H1 (cell line): ENCODE results near the gene MYOCD. TPM values are rescaled to one million over a fixed set of nuclear protein-coding genes. Genes with fewer than 3 reads are reported as not detected.

ENCODE experiments used
- CTCF ChIA-PET: fragments of 300-600 bp; sonication (Branson Sonifier 250); formaldehyde crosslinking; loops from one replicate; lab custom pipeline; 2021; ENCODE audit not compliant: partially characterized antibody; lab: Charles Lee
- POLR2A ChIA-PET: fragments of 300-600 bp; sonication (Branson Sonifier 250); formaldehyde crosslinking; loops from one replicate; lab custom pipeline; 2021; ENCODE audit warnings: inconsistent platforms; ENCODE audit not compliant: partially characterized antibody; lab: Charles Lee
- DNase-seq, 2 experiments: peaks; one replicate each; pipeline versions ENCODE4 v3.0.0 to v3.0.0-alpha.2; 2010 to 2022; ENCODE audit warnings: low spot score in 2 of 2, low read depth in 1 of 2, mixed read lengths in 1 of 2
- FAIRE-seq: peaks from 2 replicates; lab custom pipeline; 2011; peaks lifted over from hg19 to GRCh38; lab: Jason Lieb, UNC
- H2AFZ ChIP-seq: 2 replicates; pipeline ENCODE4 v1.8.1; 2012; ENCODE audit warnings: low read length, inconsistent platforms
- H2AK5ac ChIP-seq: 2 replicates; pipeline ENCODE4 v1.6.1; 2013; ENCODE audit warnings: low read depth, low read length
- H2BK120ac ChIP-seq: replicated peaks from 2 replicates; pipeline ENCODE3; 2013; ENCODE audit warnings: low read depth, low read length, inconsistent platforms
- H2BK12ac ChIP-seq: 2 replicates; pipeline ENCODE4 v1.6.1; 2013; ENCODE audit warnings: low read depth, low read length
- H2BK15ac ChIP-seq: 2 replicates; pipeline ENCODE4 v1.6.1; 2013; ENCODE audit warnings: low read length
- H2BK20ac ChIP-seq: 2 replicates; pipeline ENCODE4 v1.6.1; 2013; ENCODE audit warnings: low read length
- H2BK5ac ChIP-seq: 2 replicates; pipeline ENCODE4 v1.6.1; 2013; ENCODE audit warnings: low read depth, low read length
- H3K14ac ChIP-seq: 2 replicates; pipeline ENCODE4 v1.6.1; 2013; ENCODE audit warnings: inconsistent platforms; ENCODE audit not compliant: insufficient read length
- H3K18ac ChIP-seq: 2 replicates; pipeline ENCODE4 v1.6.1; 2013; ENCODE audit warnings: low read length; ENCODE audit errors: extremely low read depth
- H3K23ac ChIP-seq: 2 replicates; pipeline ENCODE4 v1.6.1; 2013; ENCODE audit warnings: inconsistent platforms; ENCODE audit not compliant: insufficient read length
- H3K23me2 ChIP-seq: 2 replicates; pipeline ENCODE4 v1.6.1; 2013; ENCODE audit warnings: low read depth, low read length
- H3K27ac ChIP-seq: 2 replicates; pipeline ENCODE4 v1.6.1; 2011; ENCODE audit warnings: low read depth, low read length, inconsistent platforms
- H3K27me3 ChIP-seq, 4 experiments: replicated peaks in 1 of 4; 1 replicate in 1 of 4; 2 replicates in 3 of 4; pipeline versions ENCODE4 v1.6.1 to v1.8.1; 2011 to 2013; ENCODE audit warnings: low read length in 3 of 4, mild to moderate bottlenecking in 3 of 4, inconsistent platforms in 2 of 4, mixed read lengths in 2 of 4, moderate library complexity in 1 of 4; ENCODE audit not compliant: control insufficient read depth in 3 of 4, insufficient read depth in 3 of 4; ENCODE audit errors: extremely low read depth in 1 of 4
- H3K36me3 ChIP-seq, 4 experiments: 2 replicates each; pipeline versions ENCODE4 v1.6.1 to v1.8.1; 2011 to 2013; ENCODE audit warnings: mild to moderate bottlenecking in 4 of 4, low read length in 3 of 4, moderate library complexity in 2 of 4, control low read depth in 1 of 4, inconsistent platforms in 1 of 4; ENCODE audit not compliant: insufficient read depth in 4 of 4, control insufficient read depth in 2 of 4
- H3K4ac ChIP-seq: replicated peaks from 2 replicates; pipeline ENCODE3; 2013; ENCODE audit warnings: low read length, low read depth, mixed read lengths, inconsistent platforms; ENCODE audit not compliant: insufficient read length
- H3K4me1 ChIP-seq, 4 experiments: replicated peaks in 1 of 4; 1 replicate in 1 of 4; 2 replicates in 3 of 4; pipeline versions ENCODE4 v1.6.1 to v1.8.1; 2011 to 2013; ENCODE audit warnings: low read length in 3 of 4, inconsistent platforms in 2 of 4, mixed read lengths in 1 of 4; ENCODE audit not compliant: insufficient read depth in 4 of 4, control insufficient read depth in 3 of 4
- H3K4me2 ChIP-seq, 2 experiments: 2 replicates each; pipeline versions ENCODE4 v1.6.1 to v1.8.1; 2011 to 2013; ENCODE audit warnings: low read depth in 2 of 2, low read length in 2 of 2, control low read depth in 1 of 2, inconsistent platforms in 1 of 2, mild to moderate bottlenecking in 1 of 2; ENCODE audit not compliant: insufficient read depth in 1 of 2
- H3K4me3 ChIP-seq, 4 experiments: fragments of 200-600, 300-600 bp in 1 of 4; sonication (generic), shearing (Covaris generic), sonication (Bioruptor Twin) in 1 of 4; 2 replicates each; pipeline versions ENCODE4 v1.5.1 to v1.8.1; 2011 to 2016; ENCODE audit warnings: low read length in 4 of 4, low read depth in 3 of 4, control low read depth in 2 of 4, inconsistent platforms in 2 of 4, mild to moderate bottlenecking in 2 of 4, mixed read lengths in 1 of 4, moderate library complexity in 1 of 4; ENCODE audit not compliant: insufficient read depth in 2 of 4; ENCODE audit errors: extremely low read depth in 1 of 4
- H3K56ac ChIP-seq: replicated peaks from 2 replicates; pipeline ENCODE3; 2013; ENCODE audit warnings: low read depth, mild to moderate bottlenecking, mixed read lengths, low read length, inconsistent platforms; ENCODE audit not compliant: insufficient read length
- H3K79me1 ChIP-seq: 2 replicates; pipeline ENCODE4 v1.6.1; 2013; ENCODE audit warnings: low read depth, low read length, control low read depth
- H3K79me2 ChIP-seq, 2 experiments: 2 replicates each; pipeline versions ENCODE4 v1.6.1 to v1.8.1; 2012 to 2013; ENCODE audit warnings: low read length in 2 of 2, mild to moderate bottlenecking in 2 of 2, inconsistent platforms in 1 of 2; ENCODE audit not compliant: insufficient read depth in 2 of 2, control insufficient read depth in 1 of 2
- H3K9ac ChIP-seq, 4 experiments: replicated peaks in 1 of 4; 1 replicate in 1 of 4; 2 replicates in 3 of 4; pipeline versions ENCODE4 v1.6.1 to v1.8.1; 2011 to 2013; ENCODE audit warnings: low read depth in 3 of 4, low read length in 3 of 4, control low read depth in 2 of 4, mild to moderate bottlenecking in 2 of 4, moderate library complexity in 2 of 4, inconsistent platforms in 1 of 4; ENCODE audit errors: extremely low read depth in 1 of 4
- H3K9me3 ChIP-seq, 2 experiments: 2 replicates each; pipeline versions ENCODE4 v1.6.1 to v1.8.1; 2012 to 2013; ENCODE audit warnings: mild to moderate bottlenecking in 2 of 2, moderate library complexity in 2 of 2, control low read depth in 1 of 2, inconsistent platforms in 1 of 2, low read depth in 1 of 2, low read length in 1 of 2, mixed read lengths in 1 of 2; ENCODE audit not compliant: insufficient read depth in 2 of 2
- H4K20me1 ChIP-seq, 2 experiments: replicated peaks in 1 of 2; 2 replicates each; pipeline versions ENCODE3 to v1.8.1; 2011 to 2013; ENCODE audit warnings: inconsistent platforms in 2 of 2, low read length in 2 of 2, mild to moderate bottlenecking in 1 of 2; ENCODE audit not compliant: insufficient read depth in 2 of 2, control insufficient read depth in 1 of 2
- H4K5ac ChIP-seq: 2 replicates; pipeline ENCODE4 v1.6.1; 2013; ENCODE audit warnings: low read length, low read depth, mixed read lengths, inconsistent platforms; ENCODE audit not compliant: insufficient read length
- H4K8ac ChIP-seq: 2 replicates; pipeline ENCODE4 v1.8.0; 2013; ENCODE audit warnings: mild to moderate bottlenecking, moderate library complexity, low read length, inconsistent platforms; ENCODE audit not compliant: insufficient read depth; ENCODE audit errors: extremely low read depth
- H4K91ac ChIP-seq: replicated peaks from 2 replicates; pipeline ENCODE3; 2013; ENCODE audit warnings: low read length, mixed read lengths, inconsistent platforms; ENCODE audit not compliant: insufficient read length
- ASH2L ChIP-seq: fragments of 200-600, 300-600 bp; sonication (generic); IDR thresholded peaks from one replicate; pipeline ENCODE4 v1.7.1; 2017; ENCODE audit warnings: low read length
- BCL11A ChIP-seq, 2 experiments: IDR thresholded peaks; one replicate each; pipeline ENCODE4 v1.6.1; 2011; ENCODE audit warnings: low read depth in 2 of 2, low read length in 2 of 2, mild to moderate bottlenecking in 2 of 2
- BRCA1 ChIP-seq: IDR thresholded peaks from 2 replicates; pipeline ENCODE4 v1.6.1; 2012; ENCODE audit warnings: low read depth, low read length, improper control_type of control experiment
- CEBPB ChIP-seq: IDR thresholded peaks from 2 replicates; pipeline ENCODE4 v1.6.1; 2012; ENCODE audit warnings: low read depth, low read length
- CREB1 ChIP-seq: IDR thresholded peaks from 2 replicates; pipeline ENCODE4 v1.6.1; 2012; ENCODE audit warnings: inconsistent platforms
- EGR1 ChIP-seq: IDR thresholded peaks from 2 replicates; pipeline ENCODE4 v1.6.1; 2011; ENCODE audit warnings: low read depth, low read length, borderline replicate concordance
- MAFK ChIP-seq: IDR thresholded peaks from 2 replicates; pipeline ENCODE4 v1.6.1; 2012; ENCODE audit warnings: low read depth, mild to moderate bottlenecking, improper control_type of control experiment, low read length
- SIN3A ChIP-seq, 2 experiments: IDR thresholded peaks in 1 of 2; conservative IDR thresholded peaks in 1 of 2; 2 replicates each; pipeline ENCODE4 v1.6.1; 2011 to 2012; ENCODE audit warnings: low read length in 2 of 2, improper control_type of control experiment in 1 of 2, low read depth in 1 of 2, mild to moderate bottlenecking in 1 of 2
- TAF7 ChIP-seq: optimal IDR thresholded peaks from 2 replicates; pipeline ENCODE3; 2011; ENCODE audit warnings: low read depth, mild to moderate bottlenecking, inconsistent platforms, low read length, moderate library complexity, borderline replicate concordance
- WGBS, 2 experiments: shearing (Covaris generic) in 1 of 2; methylation state at CpG; one replicate each; pipeline versions ENCODE4 v1.1.6 to v1.1.7; 2013 to 2015; ENCODE audit warnings: low lambda C conversion rate in 2 of 2, mixed read lengths in 2 of 2, inconsistent platforms in 1 of 2, low coverage in 1 of 2, missing lambda C conversion rate in 1 of 2; ENCODE audit not compliant: insufficient replicate concordance in 2 of 2, insufficient coverage in 1 of 2, insufficient read length in 1 of 2; ENCODE audit errors: extremely low coverage in 1 of 2, missing lambda C conversion rate in 1 of 2; 5-methylcytosine and 5-hydroxymethylcytosine counted together
- polyA plus RNA-seq, 7 experiments: library from polyadenylated mRNA; depleted of rRNA in 3 of 7; stranded (reverse) in 5 of 7; unstranded in 2 of 7; fragments of >200 nt in 5 of 7; fragments of 200-250 nt in 2 of 7; gene quantifications; 1 replicate in 5 of 7; 2 replicates in 1 of 7; 4 replicates in 1 of 7; pipeline versions ENCODE4 v1.2.1 to v1.2.3, GENCODE V29; 2011 to 2013; ENCODE audit warnings: missing spikeins in 2 of 7, mixed read lengths in 2 of 7
- total RNA-seq: library from RNA; stranded (reverse); fragmentation: NEBNext Ultra II Directional; extraction: Animal tissue kit (Norgen Biotek cat#: 25700); gene quantifications from 2 replicates; pipeline ENCODE4 v1.2.1, GENCODE V29; 2021

The MYOCD gene
- total and polyA plus RNA-seq, 2 of the 8 experiments (the other 6 are each of a cell fraction or from before 2014, with no cell fraction given), result 0.30 to 4.9 TPM

GRCh38 chr17:12619459-12620199 is 46.1 kb upstream of the MYOCD start:
- Histone ChIP-seq H4K91ac (no peak overlapping the region), H4K8ac (no peak overlapping the region), H3K14ac (no peak overlapping the region), H3K4ac (no peak overlapping the region), H3K79me1 (no peaks in the 10 kb centered on the region), H4K20me1 (no peaks in the 10 kb centered on the region), H3K18ac (no peak overlapping the region), H2BK5ac (no peak overlapping the region), H2BK15ac (no peak overlapping the region), H3K56ac (no peak overlapping the region), H3K9me3 (no peaks in the 10 kb centered on the region), H3K79me2 (no peaks in the 10 kb centered on the region), H3K4me1 (peaks cover 0 to 10% (median 4%) of the 10 kb centered on the region in 4 experiments; a peak in 3 of 7 replicates), H3K23me2 (no peaks in the 10 kb centered on the region; the same call in 1 of the 2 replicates), H2AFZ (peak overlapping the region; percentile 100), H3K27ac (no peak overlapping the region), H2AK5ac (no peak overlapping the region), H3K9ac (no peak overlapping the region; a peak in 1 of 7 replicates), H2BK12ac (no peak overlapping the region), H3K4me2 (no peak overlapping the region), H3K23ac (no peak overlapping the region), H2BK20ac (no peak overlapping the region), H3K36me3 (no peaks in the 10 kb centered on the region), H4K5ac (no peak overlapping the region), H3K4me3 (no peak overlapping the region), H2BK120ac (no peak overlapping the region), H3K27me3 (no peaks in the 10 kb centered on the region)
- whole genome bisulfite sequencing, 2 experiments, result 63% methylated on average over 7 of the region's 7 CpGs; no CpG with 5 or more reads in 1 of the 2 experiments
- DNase-seq (no peak), FAIRE-seq (no peak)
- POLR2A ChIA-PET, result no interaction called here
- TF ChIP-seq MAFK, result no peak
- TF ChIP-seq SIN3A (conservative IDR thresholded peaks at IDR 0.05 in 1 of 2, IDR thresholded peaks at IDR 0.05 in 1 of 2; ENCODE audit: low read depth in 1 of 2, low read length in 2 of 2), result 0 out of 4 replicates have a peak, but pooled peaks of 1 of the 2 experiments have one; percentile 12
- TF ChIP-seq CREB1, result no peak
- TF ChIP-seq BCL11A (IDR thresholded peaks at IDR 0.05; ENCODE audit: low read depth in 2 of 2, low read length in 2 of 2), result no peak
- no peak for TF ChIP-seq ASH2L
- no peak for TF ChIP-seq EGR1
- no peak for TF ChIP-seq TAF7
- TF ChIP-seq BRCA1, result no peak
- TF ChIP-seq CEBPB, result no peak
- CTCF ChIA-PET, result interaction anchor here (1.0 to 2.0 kb wide), 3 partner anchors 13 to 120 kb away, joined by 3 to 6 read pairs (median 4); no protein-coding TSS in a partner anchor
